ENCODE results near the gene ZBTB44.

GRCh38 chr11:130198292-130198691 is 116.4 kb downstream of the ZBTB44 start:
- TF ChIP-seq CTCF (IDR thresholded peaks at IDR 0.05) (no peak), POLR2A (IDR thresholded peaks at IDR 0.05) (no peak)

Data from sigmoid colon (tissue), 3 donors.